ENCODE data around the gene ATP6V1E1.
"Not testable (repeated sequence)": the region's sequence is repeated elsewhere in the genome, so short reads cannot be mapped to it uniquely, and the experiment has no call there.

Gene ATP6V1E1

GRCh38 chr22:17628406-17629172 lies at the start of gene ATP6V1E1:
Gene ATP6V1E1, minus strand, starts transcription at chr22:17628749. Its CDS starts 114 bp downstream, at chr22:17628635.
- peak; percentile 93 for DNase-seq

GRCh38 chr22:17675584-17675983 lies 47.0 kb upstream of the ATP6V1E1 start:
- no peak for DNase-seq

GRCh38 chr22:17674152-17674551 lies 45.6 kb upstream of the ATP6V1E1 start:
- DNase-seq: no peak

- DNase-seq: no peak
Observed at GRCh38 chr22:17672417-17672991, 44.0 kb upstream of the ATP6V1E1 start.

GRCh38 chr22:17671521-17672092 lies 43.1 kb upstream of the ATP6V1E1 start:
- not testable (repeated sequence) for DNase-seq

- DNase-seq: no peak
Observed at GRCh38 chr22:17665854-17666253, 37.3 kb upstream of the ATP6V1E1 start.

- no peak for DNase-seq
Observed at GRCh38 chr22:17665248-17665647, 36.7 kb upstream of the ATP6V1E1 start.

- DNase-seq: no peak
Observed at GRCh38 chr22:17664414-17665055, 36.0 kb upstream of the ATP6V1E1 start.

GRCh38 chr22:17656870-17657395 lies 28.4 kb upstream of the ATP6V1E1 start:
- DNase-seq: no peak

- DNase-seq: no peak
Observed at GRCh38 chr22:17655289-17655688, 26.7 kb upstream of the ATP6V1E1 start.

- DNase-seq: no peak
Observed at GRCh38 chr22:17648569-17648968, 20.0 kb upstream of the ATP6V1E1 start.

- no peak for DNase-seq
Observed at GRCh38 chr22:17647991-17648390, 19.4 kb upstream of the ATP6V1E1 start.

GRCh38 chr22:17647452-17647851 lies 18.9 kb upstream of the ATP6V1E1 start:
- no peak for DNase-seq

GRCh38 chr22:17642357-17642756 lies 13.8 kb upstream of the ATP6V1E1 start:
- DNase-seq: not testable (repeated sequence)

GRCh38 chr22:17641269-17641668 lies 12.7 kb upstream of the ATP6V1E1 start:
- no peak for DNase-seq

- DNase-seq: peak; percentile 31
Observed at GRCh38 chr22:17639247-17639741, 10.7 kb upstream of the ATP6V1E1 start.

- peak; percentile 90 for DNase-seq
Observed at GRCh38 chr22:17638432-17639246, 10.1 kb upstream of the ATP6V1E1 start, which contains the start of gene BCL2L13. Gene BCL2L13, plus strand, starts transcription at chr22:17638757. Its CDS starts 16,955 bp downstream, at chr22:17655712.

GRCh38 chr22:17638182-17638431 lies 9.6 kb upstream of the ATP6V1E1 start:
- DNase-seq: no peak

GRCh38 chr22:17637490-17638181 lies 9.1 kb upstream of the ATP6V1E1 start:
- no peak for DNase-seq

- DNase-seq: not testable (repeated sequence)
Observed at GRCh38 chr22:17636850-17637249, 8.3 kb upstream of the ATP6V1E1 start.

- DNase-seq: no peak
Observed at GRCh38 chr22:17634696-17635095, 6.1 kb upstream of the ATP6V1E1 start.

- DNase-seq: no peak
Observed at GRCh38 chr22:17633998-17634323, 5.4 kb upstream of the ATP6V1E1 start.
